Inflammatory macrophage treated with lipopolysaccharide for 1 hour (primary cell): Measurements from ENCODE around the gene ZNHIT2.

Experiments used
- DNase-seq, 2 donors: peaks; one replicate each; pipeline ENCODE4 v3.0.0-alpha.2; 2020 to 2022

The ZNHIT2 gene

GRCh38 chr11:65134240-65134951 lies 16.9 kb upstream of the ZNHIT2 start, which contains the start of gene SYVN1:
TSS of gene SYVN1 (minus strand) at chr11:65134519. CDS start at chr11:65133601, 918 bp downstream.
- peak; percentile 87 for DNase-seq

DNA sequence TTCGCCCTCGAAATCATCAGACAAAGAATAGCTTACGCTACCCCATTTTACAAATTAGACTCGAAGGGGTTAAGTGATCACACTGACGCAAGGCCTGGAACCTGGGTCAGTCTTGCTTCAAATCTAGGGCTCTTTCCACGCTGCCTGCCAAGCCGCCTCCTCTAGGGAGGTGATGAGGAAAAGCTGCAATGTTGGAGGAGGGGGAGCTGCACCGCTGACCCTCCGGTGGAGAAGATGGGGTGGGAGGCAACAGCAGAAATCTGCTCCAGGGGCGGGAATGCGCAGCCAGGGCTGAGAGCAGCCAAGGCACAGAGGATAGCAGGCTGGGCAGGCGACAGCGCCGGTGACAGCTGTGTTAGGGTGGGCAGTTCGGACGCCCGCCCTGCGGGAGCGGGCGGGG lies 16.2 kb upstream of the ZNHIT2 start:
- DNase-seq, result no peak

DNA sequence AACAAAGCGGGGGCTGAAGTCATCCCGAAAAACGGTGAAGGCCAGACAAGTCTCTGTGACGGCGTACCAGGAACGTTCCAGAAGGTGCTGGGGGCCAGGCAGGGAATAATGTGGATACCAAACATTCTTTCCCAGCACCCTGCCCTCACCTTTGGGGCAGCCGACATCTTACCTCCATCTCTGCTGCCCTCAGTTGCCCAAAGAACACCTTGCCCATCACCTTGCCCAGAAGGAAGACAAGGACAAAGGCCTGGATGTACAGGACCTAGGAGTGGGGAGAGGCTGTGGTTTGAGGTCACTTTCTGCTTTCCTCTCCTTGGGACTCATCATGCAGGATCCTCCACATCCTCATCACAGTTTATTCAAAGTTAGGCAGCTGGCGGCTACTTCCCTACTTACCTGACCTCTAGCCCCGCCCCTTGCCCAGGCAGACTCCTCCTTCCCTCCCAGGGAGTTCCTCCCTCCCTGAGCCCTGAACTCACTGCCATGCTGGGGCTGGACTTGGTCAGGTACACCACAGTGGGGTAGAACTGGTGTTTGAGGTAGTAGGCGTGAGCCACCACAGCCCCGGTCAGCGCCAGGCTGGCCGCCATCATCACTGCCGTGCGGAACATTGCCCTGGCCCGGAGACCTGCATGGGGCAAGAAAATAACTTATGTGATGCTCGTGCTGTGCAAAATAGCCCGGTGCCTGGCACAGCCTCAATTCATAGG lies 15.6 kb upstream of the ZNHIT2 start:
- DNase-seq, result peak in 1 of 2 donors; percentile 23

GRCh38 chr11:65132238-65132987 lies 14.9 kb upstream of the ZNHIT2 start:
- no peak for DNase-seq

DNA sequence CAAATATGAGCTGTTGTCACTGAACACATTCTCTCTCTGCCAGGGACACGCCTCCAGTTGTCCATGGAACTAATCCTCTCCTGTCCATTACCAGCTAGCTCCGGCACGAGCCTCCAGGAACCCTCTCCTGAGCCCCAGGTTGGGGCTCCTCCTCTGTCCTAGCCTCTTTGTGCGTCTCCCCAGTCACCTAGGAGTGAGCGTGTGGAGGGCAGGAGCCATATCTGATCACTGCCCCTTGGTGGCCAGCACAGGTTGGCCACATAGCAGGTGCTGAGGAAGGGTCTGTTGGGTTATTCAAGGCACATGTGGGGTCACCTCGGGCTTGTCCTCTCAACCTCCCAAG lies 14.4 kb upstream of the ZNHIT2 start:
- no peak for DNase-seq

- DNase-seq, result no peak
These were observed 13.9 kb upstream of the ZNHIT2 start for GRCh38 chr11:65131417-65131776.

GRCh38 chr11:65130631-65131416 lies 13.3 kb upstream of the ZNHIT2 start:
- no peak for DNase-seq

- DNase-seq, result no peak
These were observed 12.3 kb upstream of the ZNHIT2 start for GRCh38 chr11:65129649-65130441.

- DNase-seq, result no peak
These were observed 11.0 kb upstream of the ZNHIT2 start for GRCh38 chr11:65128182-65129145.

GRCh38 chr11:65127473-65128181 lies 10.1 kb upstream of the ZNHIT2 start:
- no peak for DNase-seq

GRCh38 chr11:65126624-65127274 lies 9.2 kb upstream of the ZNHIT2 start:
- DNase-seq, result no peak

DNA sequence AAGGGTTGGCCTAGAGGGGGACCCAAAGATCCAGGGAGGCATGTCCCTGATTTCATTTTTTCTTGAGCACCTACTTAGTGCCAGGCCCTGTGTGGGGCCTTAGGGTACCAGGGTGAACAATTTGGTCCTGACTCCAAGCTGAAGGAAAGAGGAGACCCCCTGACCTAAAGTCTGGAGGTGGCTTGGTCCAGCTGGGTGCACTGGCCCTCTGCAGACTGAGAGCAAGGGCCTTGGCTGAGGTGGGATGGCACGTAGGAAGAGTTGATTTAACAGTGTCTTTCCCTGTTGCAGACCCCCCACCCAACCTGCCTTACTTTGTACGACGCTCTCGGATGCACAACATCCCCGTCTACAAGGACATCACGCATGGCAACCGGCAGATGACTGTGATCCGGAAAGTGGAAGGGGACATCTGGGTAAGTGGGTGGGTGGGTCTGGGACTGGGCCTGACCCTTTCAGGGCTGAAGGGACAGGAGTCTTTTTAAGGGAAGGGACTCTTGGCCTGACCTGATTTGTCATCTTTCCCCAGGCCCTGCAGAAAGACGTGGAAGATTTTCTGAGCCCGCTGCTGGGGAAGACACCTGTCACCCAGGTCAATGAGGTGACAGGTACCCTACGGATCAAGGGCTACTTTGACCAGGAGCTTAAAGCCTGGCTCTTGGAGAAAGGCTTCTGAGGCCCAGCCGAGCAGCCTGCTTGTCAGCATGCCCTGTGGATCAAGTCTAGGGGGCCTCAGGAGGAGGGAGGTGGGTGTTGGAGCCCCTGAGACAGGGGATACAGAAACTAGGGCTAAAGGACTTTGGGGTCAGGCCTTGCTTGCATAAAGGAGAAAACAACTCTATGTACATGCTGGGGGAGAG lies 7.9 kb upstream of the ZNHIT2 start:
- DNase-seq, result no peak

- DNase-seq, result no peak
These were observed 7.1 kb upstream of the ZNHIT2 start for GRCh38 chr11:65124480-65125196.

DNA sequence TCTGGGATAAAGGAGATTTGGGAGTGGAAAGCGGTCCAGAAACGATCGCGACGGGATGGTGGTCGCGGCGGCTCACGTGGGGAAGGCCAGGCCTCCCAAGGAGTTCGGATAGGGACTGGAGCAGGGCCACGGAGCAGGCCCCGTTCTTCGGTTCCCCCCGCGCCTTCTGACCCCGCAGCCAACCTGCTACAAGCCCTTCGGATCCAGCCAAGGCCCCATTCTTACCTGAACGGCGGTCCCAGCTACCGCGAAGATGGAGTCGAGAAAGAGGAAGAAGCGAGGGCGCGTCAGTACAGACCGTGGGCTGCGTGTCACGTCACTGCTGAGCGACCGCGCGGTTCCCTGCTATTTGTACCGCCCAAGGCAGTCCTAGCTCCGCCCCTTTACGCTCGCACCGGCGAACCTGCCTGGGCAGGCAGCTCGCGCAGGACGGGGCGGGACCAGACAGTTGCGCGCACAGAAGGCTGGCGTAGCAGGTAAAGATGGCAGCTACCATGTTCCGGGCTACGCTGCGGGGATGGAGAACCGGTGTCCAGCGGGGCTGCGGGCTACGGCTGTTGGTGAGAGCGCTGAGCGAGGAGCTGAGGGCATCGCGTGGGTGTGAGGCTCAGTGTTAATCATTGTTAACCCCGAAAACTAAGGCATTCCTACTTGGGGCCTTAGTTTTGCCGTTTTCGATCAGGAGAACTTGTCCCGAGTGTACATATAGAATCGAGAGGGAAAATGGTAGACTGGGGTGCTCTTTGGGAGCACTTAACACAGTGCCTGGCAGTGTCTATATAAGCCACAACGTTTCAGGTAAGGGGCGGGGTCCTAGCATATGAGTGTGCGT lies 4.6 kb upstream of the ZNHIT2 start, which contains the start of the genes FAU and MRPL49:
TSS of gene FAU (minus strand) at position 270 of the 832 bp plus-strand sequence. CDS start 321 bp downstream, outside the sequence.
TSS of gene MRPL49 (plus strand) at position 457 of the 832 bp plus-strand sequence. CDS start at position 483, 26 bp downstream.
- DNase-seq, result peak; percentile 96 to 99

- peak in 1 of 2 donors; percentile 21 for DNase-seq
These were observed 4.0 kb upstream of the ZNHIT2 start for GRCh38 chr11:65121447-65121864.

GRCh38 chr11:65120831-65121230 lies 3.3 kb upstream of the ZNHIT2 start:
- no peak for DNase-seq

- no peak for DNase-seq
These were observed 2.1 kb upstream of the ZNHIT2 start for GRCh38 chr11:65119670-65119995.
